ENCODE data around the gene OTOA. TPM values are rescaled to one million over a fixed set of nuclear protein-coding genes. Genes with fewer than 3 reads are reported as not detected.
"Not testable (repeated sequence)": the region's sequence is repeated elsewhere in the genome, so short reads cannot be mapped to it uniquely, and the experiment has no call there.

OTOA gene
- total RNA-seq, 1 donor from 2014 or later, result not detected

DNA sequence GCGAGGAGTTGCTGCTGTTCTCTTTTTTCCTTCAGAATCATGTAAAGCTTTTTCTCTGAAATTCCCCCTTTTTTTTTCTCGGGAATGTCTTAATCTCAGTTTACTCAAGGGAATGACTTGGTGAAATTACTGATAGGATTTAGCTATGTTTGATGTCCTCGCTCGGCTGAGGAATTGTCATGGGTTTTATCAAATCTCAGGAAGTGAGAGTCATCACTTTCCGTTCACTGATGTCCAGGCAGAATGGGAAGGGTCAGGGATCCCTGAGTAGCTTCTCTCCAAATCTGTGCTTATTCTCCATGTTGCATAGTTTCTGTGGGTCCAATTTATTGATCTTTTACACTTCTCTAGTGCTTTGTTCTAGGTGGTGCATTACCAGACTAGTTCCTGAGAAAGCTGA, 17.7 kb upstream of the OTOA start:
- no peaks in the 10 kb centered on the region for H3K9me3 Mint-ChIP-seq
- no peaks in the 10 kb centered on the region for H3K27me3 Mint-ChIP-seq (ENCODE audit: insufficient read depth)
- peaks cover 5% of the 10 kb centered on the region for H3K36me3 Mint-ChIP-seq (ENCODE audit: low read depth)
- peak overlapping the region; percentile 69 for H3K27ac Mint-ChIP-seq
- peak overlapping the region; percentile 69 for H3K4me3 Mint-ChIP-seq
- intact Hi-C loops (cut with micrococcal nuclease), result loop anchor here (10.0 kb wide), 2 partner anchors 141 to 549 kb away; no protein-coding TSS in a partner anchor
- peaks cover 36% of the 10 kb centered on the region for H3K4me1 Mint-ChIP-seq (ENCODE audit: low read depth)
- DNase-seq (ENCODE audit: low spot score), result no peak

DNA sequence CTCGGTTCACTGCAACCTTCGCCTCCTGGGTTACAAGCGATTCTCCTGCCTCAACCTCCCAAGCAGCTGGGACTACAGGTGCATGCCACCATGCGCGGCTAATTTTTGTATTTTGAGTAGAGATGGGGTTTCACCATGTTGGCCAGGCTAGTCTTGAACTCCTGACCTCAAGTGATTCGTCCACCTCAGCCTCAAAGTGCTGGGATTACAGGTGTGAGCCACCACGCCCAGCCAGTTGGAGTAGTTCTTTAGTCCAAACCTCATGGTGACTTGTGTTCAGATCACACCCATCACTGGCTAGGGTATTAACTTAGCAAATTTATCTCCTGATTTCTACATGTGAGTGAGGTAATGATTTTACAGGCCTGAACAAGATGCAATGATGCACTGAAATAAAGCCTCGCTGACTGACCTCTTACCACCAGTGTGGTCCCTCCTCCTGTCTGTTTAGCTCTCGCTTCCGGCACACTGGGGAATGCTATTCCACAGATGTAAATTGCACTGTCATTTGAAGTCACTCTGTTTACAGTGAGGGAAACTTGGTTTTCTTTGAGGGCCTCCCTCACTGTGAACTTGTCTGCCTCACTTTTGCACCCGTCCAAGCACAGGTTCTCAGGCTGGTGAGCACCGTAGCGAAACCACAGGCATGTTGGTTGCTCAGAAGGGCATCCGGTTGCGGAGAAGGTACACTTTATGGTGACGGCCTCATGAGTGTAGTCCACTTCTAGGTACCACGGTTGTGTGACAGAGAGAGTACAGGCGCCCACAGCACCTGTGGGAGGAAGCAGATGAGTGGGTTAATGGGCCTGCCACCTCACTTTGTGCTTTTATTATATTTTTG, 16.8 kb upstream of the OTOA start:
- intact Hi-C loops (cut with micrococcal nuclease), result loop anchor here (10.0 kb wide), 2 partner anchors 142 to 548 kb away; no protein-coding TSS in a partner anchor
- H3K4me1 Mint-ChIP-seq (ENCODE audit: low read depth), result peaks cover 36% of the 10 kb centered on the region
- H3K4me3 Mint-ChIP-seq, result peak overlapping the region; percentile 57
- H3K36me3 Mint-ChIP-seq (ENCODE audit: low read depth), result peaks cover 5% of the 10 kb centered on the region
- peak overlapping the region; percentile 81 for H3K27ac Mint-ChIP-seq
- H3K27me3 Mint-ChIP-seq (ENCODE audit: insufficient read depth), result no peaks in the 10 kb centered on the region
- DNase-seq (ENCODE audit: low spot score), result peak; percentile 71
- no peaks in the 10 kb centered on the region for H3K9me3 Mint-ChIP-seq

- H3K4me1 Mint-ChIP-seq (ENCODE audit: low read depth), result peaks cover 36% of the 10 kb centered on the region
- peak overlapping the region; percentile 84 for H3K27ac Mint-ChIP-seq
- H3K9me3 Mint-ChIP-seq, result no peaks in the 10 kb centered on the region
- no peak for DNase-seq (ENCODE audit: low spot score)
- peaks cover 5% of the 10 kb centered on the region for H3K36me3 Mint-ChIP-seq (ENCODE audit: low read depth)
- H3K4me3 Mint-ChIP-seq, result no peak overlapping the region
- intact Hi-C loops (cut with micrococcal nuclease), result loop anchor here (10.0 kb wide), 2 partner anchors 143 to 547 kb away; no protein-coding TSS in a partner anchor
- no peaks in the 10 kb centered on the region for H3K27me3 Mint-ChIP-seq (ENCODE audit: insufficient read depth)
These were observed 16.1 kb upstream of the OTOA start for GRCh38 chr16:21647562-21648164.

DNA sequence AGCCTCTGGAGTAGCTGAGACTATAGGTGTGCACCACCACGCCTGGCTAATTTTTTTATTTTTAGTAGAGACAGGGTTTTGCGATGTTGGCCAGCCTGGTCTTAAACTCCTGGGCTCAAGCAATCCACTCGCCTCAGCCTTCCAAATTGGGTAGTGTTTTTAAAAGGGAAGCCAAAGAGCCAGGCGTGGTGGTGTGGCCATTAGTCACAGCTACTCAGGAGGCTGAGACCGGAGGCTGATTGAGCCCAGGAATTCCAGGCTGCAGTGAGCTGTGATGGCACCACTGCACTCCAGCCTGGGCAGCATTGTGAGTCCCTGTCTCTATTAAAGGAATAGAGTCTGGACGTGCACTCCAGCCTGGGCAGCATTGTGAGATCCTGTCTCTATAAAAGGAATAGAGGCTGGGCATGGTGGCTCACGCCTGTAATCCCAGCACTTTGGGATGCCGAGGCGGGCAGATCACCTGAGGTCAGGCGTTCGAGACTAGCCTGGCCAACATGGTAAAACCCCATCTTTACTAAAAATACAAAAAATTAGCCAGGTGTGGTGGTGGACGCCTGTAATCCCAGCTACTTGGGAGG, 13.9 kb upstream of the OTOA start:
- H3K9me3 Mint-ChIP-seq; H3K27ac Mint-ChIP-seq; DNase-seq (ENCODE audit: low spot score); H3K4me3 Mint-ChIP-seq; H3K27me3 Mint-ChIP-seq (ENCODE audit: insufficient read depth); H3K36me3 Mint-ChIP-seq (ENCODE audit: low read depth): not testable (repeated sequence)
- intact Hi-C loops (cut with micrococcal nuclease), result loop anchor here (10.0 kb wide), 2 partner anchors 145 to 545 kb away; no protein-coding TSS in a partner anchor
- peaks cover 31% of the 10 kb centered on the region for H3K4me1 Mint-ChIP-seq (ENCODE audit: low read depth)

DNA sequence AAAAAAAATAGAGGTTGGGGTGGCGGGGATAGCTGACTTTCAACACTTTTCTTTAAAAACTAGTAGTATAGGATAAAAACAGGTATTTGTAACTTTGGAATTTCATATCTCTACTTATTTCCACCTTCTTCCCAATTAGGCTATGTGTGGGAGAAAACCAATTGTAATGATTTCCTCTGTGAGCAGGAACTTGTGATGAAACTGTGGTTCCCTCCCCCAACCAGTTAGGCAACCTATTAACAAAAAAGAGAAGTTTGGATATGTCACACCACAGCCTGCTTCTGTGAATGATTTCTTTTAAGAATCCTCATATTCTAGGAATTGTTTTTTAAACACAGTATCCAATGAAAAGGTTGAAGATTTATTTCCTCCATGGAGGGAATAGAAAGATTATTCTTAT, 13.2 kb upstream of the OTOA start:
- H3K4me3 Mint-ChIP-seq, result no peak overlapping the region
- no peak for DNase-seq (ENCODE audit: low spot score)
- no peak overlapping the region for H3K27ac Mint-ChIP-seq
- H3K4me1 Mint-ChIP-seq (ENCODE audit: low read depth), result peaks cover 27% of the 10 kb centered on the region
- H3K36me3 Mint-ChIP-seq (ENCODE audit: low read depth), result peaks cover 9% of the 10 kb centered on the region
- intact Hi-C loops (cut with micrococcal nuclease), result no loop called here
- H3K27me3 Mint-ChIP-seq (ENCODE audit: insufficient read depth), result no peaks in the 10 kb centered on the region
- no peaks in the 10 kb centered on the region for H3K9me3 Mint-ChIP-seq

- H3K27ac Mint-ChIP-seq, result no peak overlapping the region
- H3K4me1 Mint-ChIP-seq (ENCODE audit: low read depth), result peaks cover 22% of the 10 kb centered on the region
These were observed 12.3 kb upstream of the OTOA start for GRCh38 chr16:21651515-21651914.

DNA sequence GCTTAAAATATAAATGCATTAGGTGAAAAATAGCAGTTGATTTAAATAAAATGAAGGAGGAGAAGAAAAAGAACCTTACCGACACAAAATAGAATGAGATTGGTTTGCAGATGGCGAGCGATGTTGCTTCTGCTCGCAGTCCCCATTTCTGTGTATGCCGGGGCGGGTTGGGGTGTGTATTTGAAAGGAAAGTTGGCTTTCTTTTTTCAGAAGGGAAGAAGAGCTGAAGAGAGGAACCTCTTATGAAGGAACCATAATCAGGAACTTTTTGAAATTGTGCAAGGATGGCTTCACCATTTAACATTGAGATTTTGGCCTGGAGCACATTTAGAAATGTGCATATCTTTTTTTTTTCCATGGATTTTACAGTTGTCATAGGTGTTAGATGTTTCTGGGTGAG, 11.3 kb upstream of the OTOA start, which contains the start of gene IGSF6:
Gene IGSF6 (minus strand): TSS at position 156 of the 400 bp plus-strand sequence. CDS start 10 bp downstream, at position 146.
- Mint-ChIP-seq H3K4me3 (no peak within 1 kb of the TSS), H3K27me3 (ENCODE audit: insufficient read depth) (no peaks in the 10 kb centered on the region), H3K36me3 (ENCODE audit: low read depth) (peaks cover 14% of the 10 kb centered on the region), H3K4me1 (ENCODE audit: low read depth) (peaks cover 24% of the 10 kb centered on the region), H3K27ac (no peak within 1 kb of the TSS), H3K9me3 (no peaks in the 10 kb centered on the region)
- intact Hi-C loops (cut with micrococcal nuclease), result no loop called here
- DNase-seq (ENCODE audit: low spot score), result no peak

More at GRCh38 chr16:21651515-21651914, 12.3 kb upstream of the OTOA start:
- Mint-ChIP-seq H3K4me3 (no peak overlapping the region), H3K27me3 (ENCODE audit: insufficient read depth) (no peaks in the 10 kb centered on the region), H3K36me3 (ENCODE audit: low read depth) (peaks cover 14% of the 10 kb centered on the region), H3K9me3 (no peaks in the 10 kb centered on the region)
- intact Hi-C loops (cut with micrococcal nuclease), result no loop called here
- DNase-seq (ENCODE audit: low spot score), result no peak

DNA sequence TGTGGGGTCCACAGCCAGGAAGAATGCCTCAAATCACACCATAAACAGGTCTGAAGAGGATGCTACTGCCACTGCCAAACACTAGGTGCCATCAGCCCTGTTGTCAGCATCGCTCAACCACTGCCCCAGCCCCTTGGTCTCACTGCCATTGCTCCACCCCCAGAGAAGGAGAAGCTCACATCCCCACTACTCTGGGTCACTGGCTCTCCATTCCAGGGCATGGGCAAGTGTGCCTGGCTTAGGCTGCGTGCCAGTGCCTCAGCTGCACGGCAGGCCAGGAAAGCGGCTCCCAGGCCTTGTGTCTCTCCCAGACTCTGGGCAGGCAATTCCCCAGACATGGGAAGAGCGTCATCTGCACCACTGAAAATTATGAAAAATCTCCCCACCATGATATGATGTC, 10.2 kb upstream of the OTOA start:
- H3K36me3 Mint-ChIP-seq (ENCODE audit: low read depth), result peaks cover 18% of the 10 kb centered on the region
- peaks cover 22% of the 10 kb centered on the region for H3K4me1 Mint-ChIP-seq (ENCODE audit: low read depth)
- no peak for DNase-seq (ENCODE audit: low spot score)
- intact Hi-C loops (cut with micrococcal nuclease), result no loop called here
- no peaks in the 10 kb centered on the region for H3K9me3 Mint-ChIP-seq
- no peak overlapping the region for H3K27ac Mint-ChIP-seq
- H3K27me3 Mint-ChIP-seq (ENCODE audit: insufficient read depth), result no peaks in the 10 kb centered on the region
- H3K4me3 Mint-ChIP-seq, result no peak overlapping the region

DNA sequence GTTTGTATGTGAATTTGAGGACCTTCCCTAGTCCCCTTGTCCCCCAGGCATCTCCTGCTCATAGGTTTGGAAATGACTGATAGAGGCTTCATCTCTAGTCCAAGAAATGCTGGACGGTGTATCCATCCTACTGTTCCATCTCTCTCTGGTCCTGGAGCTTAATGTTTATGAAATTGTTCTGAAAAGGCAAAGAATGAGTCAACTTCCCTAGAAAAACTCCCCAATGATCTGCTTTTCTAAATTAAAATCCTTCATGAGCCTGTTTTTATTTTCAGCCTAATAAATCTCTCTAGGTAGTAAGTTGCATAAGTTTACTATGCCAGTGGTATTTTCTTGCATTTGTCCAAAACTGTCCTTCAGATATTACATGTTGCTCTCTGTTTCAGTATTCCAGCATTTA, 9.3 kb upstream of the OTOA start:
- H3K9me3 Mint-ChIP-seq, result no peaks in the 10 kb centered on the region
- H3K27ac Mint-ChIP-seq, result no peak overlapping the region
- no peak for DNase-seq (ENCODE audit: low spot score)
- H3K36me3 Mint-ChIP-seq (ENCODE audit: low read depth), result peaks cover 18% of the 10 kb centered on the region
- no peak overlapping the region for H3K4me3 Mint-ChIP-seq
- peaks cover 22% of the 10 kb centered on the region for H3K4me1 Mint-ChIP-seq (ENCODE audit: low read depth)
- no peaks in the 10 kb centered on the region for H3K27me3 Mint-ChIP-seq (ENCODE audit: insufficient read depth)
- intact Hi-C loops (cut with micrococcal nuclease), result no loop called here

DNA sequence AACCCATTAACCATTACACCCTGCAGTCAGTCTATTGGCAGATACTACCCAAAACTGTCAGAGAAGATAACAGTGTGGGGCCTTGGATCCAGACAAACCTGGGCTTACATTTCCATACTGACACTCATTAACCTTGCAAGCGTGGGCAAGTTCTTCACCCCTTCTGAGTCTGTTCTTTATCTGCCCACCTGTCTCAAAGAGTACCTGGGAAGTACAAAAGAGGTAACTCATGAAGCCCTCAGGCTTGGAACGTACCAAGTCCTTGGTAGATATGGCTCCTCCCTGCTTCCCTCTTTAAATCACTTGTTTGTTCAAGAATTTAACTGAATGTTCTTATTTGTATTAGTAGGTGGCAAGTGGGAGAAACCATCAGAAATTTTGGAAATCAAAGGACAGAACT, 8.9 kb upstream of the OTOA start:
- Mint-ChIP-seq H3K4me3 (no peak overlapping the region), H3K9me3 (no peaks in the 10 kb centered on the region), H3K27ac (no peak overlapping the region), H3K27me3 (ENCODE audit: insufficient read depth) (no peaks in the 10 kb centered on the region), H3K4me1 (ENCODE audit: low read depth) (peaks cover 22% of the 10 kb centered on the region), H3K36me3 (ENCODE audit: low read depth) (peaks cover 18% of the 10 kb centered on the region)
- DNase-seq (ENCODE audit: low spot score), result no peak
- intact Hi-C loops (cut with micrococcal nuclease), result no loop called here

- H3K36me3 Mint-ChIP-seq (ENCODE audit: low read depth), result peaks cover 18% of the 10 kb centered on the region
- no peak overlapping the region for H3K27ac Mint-ChIP-seq
- peaks cover 4% of the 10 kb centered on the region for H3K27me3 Mint-ChIP-seq (ENCODE audit: insufficient read depth)
- peak; percentile 32 for DNase-seq (ENCODE audit: low spot score)
- intact Hi-C loops (cut with micrococcal nuclease), result loop anchor here (1.0 kb wide), 2 partner anchors 12 to 51 kb away; no protein-coding TSS in a partner anchor
- H3K4me1 Mint-ChIP-seq (ENCODE audit: low read depth), result peaks cover 33% of the 10 kb centered on the region
- H3K4me3 Mint-ChIP-seq, result no peak overlapping the region
- no peaks in the 10 kb centered on the region for H3K9me3 Mint-ChIP-seq
These were observed 6.7 kb upstream of the OTOA start for GRCh38 chr16:21656795-21657768.

- Mint-ChIP-seq H3K27ac (no peak overlapping the region), H3K4me3 (no peak overlapping the region), H3K4me1 (ENCODE audit: low read depth) (peaks cover 38% of the 10 kb centered on the region), H3K27me3 (ENCODE audit: insufficient read depth) (peaks cover 19% of the 10 kb centered on the region), H3K36me3 (ENCODE audit: low read depth) (peaks cover 15% of the 10 kb centered on the region), H3K9me3 (no peaks in the 10 kb centered on the region)
- intact Hi-C loops (cut with micrococcal nuclease), result no loop called here
- DNase-seq (ENCODE audit: low spot score), result no peak
These were observed 4.6 kb upstream of the OTOA start for GRCh38 chr16:21659124-21659523.

Measured in activated T-helper 1 cell treated with anti-CD3 and anti-CD28 coated beads, Interleukin-12 subunit alpha, Interleukin-12 subunit beta, Interleukin-2, Interleukin-4 antibody, amounts not matched to agents 30 ng/mL and 10 ng/mL and 1 ng/mL, durations not matched to agents 14 hours and 24 hours and 36 hours (primary cell).